GM20000 (cell line): ENCODE data around the gene SCAP.
"Not testable (repeated sequence)": the region's sequence is repeated elsewhere in the genome, so short reads cannot be mapped to it uniquely, and the experiment has no call there.

Experiments used
- DNase-seq: peaks from one replicate; pipeline ENCODE4 v3.0.0; 2012; ENCODE audit warnings: low spot score
- TF ChIP-seq, protein P1 (sequence below): IDR thresholded peaks from 2 replicates; pipeline ENCODE4 v1.5.1; 2012; ENCODE audit warnings: mild to moderate bottlenecking, control low read depth; ENCODE audit errors: extremely low read depth, missing control alignments

SCAP gene

DNA sequence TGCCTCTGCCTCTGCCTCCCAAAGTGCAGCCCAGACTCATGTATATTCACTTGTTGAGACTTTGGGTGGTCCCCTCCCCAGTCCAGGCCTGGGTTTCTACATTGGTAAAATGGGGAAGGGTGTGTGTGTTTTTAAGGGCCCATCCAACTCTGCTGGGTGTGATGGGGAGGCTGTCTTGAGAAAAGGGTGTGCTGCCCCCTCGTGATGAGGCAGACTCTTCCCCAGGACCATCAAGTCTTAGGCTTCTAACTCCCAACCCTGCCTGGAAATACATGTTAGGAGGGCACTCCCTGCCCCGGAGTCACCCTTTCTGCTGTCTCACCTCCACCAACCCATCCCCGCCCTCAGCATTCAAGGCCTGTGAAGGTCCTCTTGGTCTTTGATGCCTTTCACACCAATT lies 99.3 kb downstream of the SCAP start:
- TF ChIP-seq, protein P1, sequence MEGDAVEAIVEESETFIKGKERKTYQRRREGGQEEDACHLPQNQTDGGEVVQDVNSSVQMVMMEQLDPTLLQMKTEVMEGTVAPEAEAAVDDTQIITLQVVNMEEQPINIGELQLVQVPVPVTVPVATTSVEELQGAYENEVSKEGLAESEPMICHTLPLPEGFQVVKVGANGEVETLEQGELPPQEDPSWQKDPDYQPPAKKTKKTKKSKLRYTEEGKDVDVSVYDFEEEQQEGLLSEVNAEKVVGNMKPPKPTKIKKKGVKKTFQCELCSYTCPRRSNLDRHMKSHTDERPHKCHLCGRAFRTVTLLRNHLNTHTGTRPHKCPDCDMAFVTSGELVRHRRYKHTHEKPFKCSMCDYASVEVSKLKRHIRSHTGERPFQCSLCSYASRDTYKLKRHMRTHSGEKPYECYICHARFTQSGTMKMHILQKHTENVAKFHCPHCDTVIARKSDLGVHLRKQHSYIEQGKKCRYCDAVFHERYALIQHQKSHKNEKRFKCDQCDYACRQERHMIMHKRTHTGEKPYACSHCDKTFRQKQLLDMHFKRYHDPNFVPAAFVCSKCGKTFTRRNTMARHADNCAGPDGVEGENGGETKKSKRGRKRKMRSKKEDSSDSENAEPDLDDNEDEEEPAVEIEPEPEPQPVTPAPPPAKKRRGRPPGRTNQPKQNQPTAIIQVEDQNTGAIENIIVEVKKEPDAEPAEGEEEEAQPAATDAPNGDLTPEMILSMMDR = no peak
- DNase-seq = no peak

DNA sequence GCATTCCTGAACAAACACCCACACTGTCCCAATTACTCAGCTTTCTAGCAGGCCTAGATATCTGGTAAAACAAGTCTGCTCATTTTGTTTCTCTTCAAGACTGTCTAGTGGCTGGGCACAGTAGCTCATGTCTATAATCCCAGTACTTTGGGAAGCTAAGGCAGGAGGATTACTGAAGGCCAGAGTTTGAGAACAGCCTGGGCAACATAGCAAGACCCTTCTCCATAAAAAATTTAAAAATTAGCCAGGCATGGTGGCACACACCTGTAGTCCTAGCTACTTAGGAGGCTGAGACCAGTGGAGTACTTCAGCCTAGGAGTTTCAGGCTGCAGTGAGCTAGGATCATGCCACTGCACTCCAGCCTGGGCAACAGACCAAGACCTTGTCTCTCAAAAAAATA lies 101.2 kb downstream of the SCAP start:
- TF ChIP-seq, protein P1 = no peak
- DNase-seq = no peak

GRCh38 chr3:47370887-47371697 lies 104.6 kb downstream of the SCAP start:
- TF ChIP-seq, protein P1 = peak; percentile 21
- DNase-seq = peak; percentile 77

- DNase-seq = not testable (repeated sequence)
Observed at GRCh38 chr3:47370020-47370419, 105.7 kb downstream of the SCAP start.

DNA sequence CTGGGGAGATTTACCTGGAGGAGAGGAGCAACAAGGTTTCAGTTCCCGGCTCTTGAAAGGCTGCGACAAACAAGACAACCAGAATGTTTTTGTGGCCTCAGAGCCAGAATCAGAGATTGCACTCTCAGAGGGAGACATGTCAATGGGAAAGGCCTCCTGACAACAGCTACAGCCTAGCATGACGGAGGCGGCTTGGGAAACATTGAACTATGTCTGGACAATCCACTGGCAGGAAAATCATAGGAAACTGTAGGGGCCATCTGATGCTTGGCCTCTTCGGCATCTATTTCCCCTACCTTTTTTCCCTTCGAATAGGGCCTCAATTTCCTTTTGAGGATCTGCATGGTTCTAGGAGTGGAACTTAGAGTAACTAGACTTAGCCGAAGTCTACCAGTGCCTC lies 108.1 kb downstream of the SCAP start:
- DNase-seq = no peak
- TF ChIP-seq, protein P1 = no peak

DNA sequence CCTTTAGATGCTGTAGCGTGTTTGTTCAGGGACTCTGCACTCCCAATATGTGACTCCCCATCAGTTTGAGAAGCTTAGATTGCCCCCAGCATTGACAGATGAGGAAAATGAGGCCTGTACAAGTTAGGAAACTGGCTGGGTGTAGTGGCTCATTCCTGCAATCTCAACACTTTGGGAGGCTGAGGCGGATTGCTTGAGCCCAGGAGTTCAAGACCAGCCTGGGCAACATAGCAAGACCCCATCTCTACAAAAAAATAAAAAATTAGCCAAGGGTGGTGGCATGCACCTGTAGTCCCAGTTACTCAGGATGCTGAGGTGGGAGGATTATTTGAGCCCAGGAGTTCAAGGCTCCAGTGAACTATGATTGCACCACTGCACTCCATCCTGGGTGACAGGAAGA lies 108.9 kb downstream of the SCAP start:
- TF ChIP-seq, protein P1 = no peak
- DNase-seq = no peak

- DNase-seq = no peak
- TF ChIP-seq, protein P1 = no peak
Observed at GRCh38 chr3:47365213-47366153, 110.3 kb downstream of the SCAP start.
